ENCODE data around the gene IL17A.

- TF ChIP-seq CTCF (IDR thresholded peaks at IDR 0.05; ENCODE audit: borderline replicate concordance, extremely low read depth, low read length, poor library complexity, severe bottlenecking) (no peak), EZH2 (IDR thresholded peaks at IDR 0.05; ENCODE audit: borderline replicate concordance, low read depth, low read length, severe bottlenecking) (no peak)
These were observed 41.3 kb downstream of the IL17A start for GRCh38 chr6:52227495-52227894.
